ENCODE data around the gene PNMT. TPM values are rescaled to one million over a fixed set of nuclear protein-coding genes. Genes with fewer than 3 reads are reported as not detected.
A peak's percentile ranks its signal among the peaks of the same experiment; 100 is the strongest.

The PNMT gene
- total and polyA plus RNA-seq, 2 of the 8 experiments (the other 6 are each of a cell fraction or from before 2014, with no cell fraction given): 5.6 to 10.9 TPM

GRCh38 chr17:39671651-39672521 is 3.6 kb downstream of the PNMT start:
- ChIA-PET POLR2A (ENCODE audit: partially characterized antibody) (interaction anchor here (0.6 to 38.1 kb wide), 15 partner anchors 4 to 73 kb away, joined by 3 to 708 read pairs (median 4); partner anchors contain the start of genes ERBB2, PGAP3, PNMT and TCAP), CTCF (ENCODE audit: partially characterized antibody) (interaction anchor here (0.6 to 52.4 kb wide), 36 partner anchors 8 to 697 kb away, joined by 3 to 1885 read pairs (median 5); partner anchors contain the start of genes ERBB2, MIEN1, PGAP3 and PPP1R1B)
- peaks cover 0 to under 1% (median 0%) of the 10 kb centered on the region in 4 experiments; a peak in 1 of 8 replicates for H3K36me3 ChIP-seq (ENCODE audit: control insufficient read depth in 2 of 4, insufficient read depth in 4 of 4, low read length in 3 of 4)
- peaks cover 0 to 16% (median 9%) of the 10 kb centered on the region in 4 experiments; a peak in 6 of 7 replicates for H3K4me1 ChIP-seq (replicated peaks in 1 of 4; ENCODE audit: control insufficient read depth in 3 of 4, insufficient read depth in 4 of 4, low read length in 3 of 4)
- H3K18ac ChIP-seq (ENCODE audit: extremely low read depth, low read length): peak overlapping the region; percentile 15; the same call in 1 of the 2 replicates
- FAIRE-seq: peak; percentile 24
- H2AFZ ChIP-seq (ENCODE audit: low read length): no peak overlapping the region
- no peak overlapping the region for H3K4me2 ChIP-seq (ENCODE audit: insufficient read depth in 1 of 2, low read depth in 2 of 2, low read length in 2 of 2)
- H2AK5ac ChIP-seq (ENCODE audit: low read depth, low read length): 0 out of 2 replicates have a peak overlapping the region, but pooled peaks have one; percentile 46
- H3K79me1 ChIP-seq (ENCODE audit: low read depth, low read length): no peaks in the 10 kb centered on the region
- H4K5ac ChIP-seq (ENCODE audit: insufficient read length, low read depth, low read length): peak overlapping the region; percentile 25
- H2BK20ac ChIP-seq (ENCODE audit: low read length): peak overlapping the region; percentile 90; the same call in 1 of the 2 replicates
- DNase-seq (ENCODE audit: low read depth in 1 of 2, low spot score in 2 of 2): peak in 1 of 2 experiments; percentile 80
- peaks cover 0 to 2% of the 10 kb centered on the region in 2 experiments for H4K20me1 ChIP-seq (replicated peaks in 1 of 2; ENCODE audit: control insufficient read depth in 1 of 2, insufficient read depth in 2 of 2, low read length in 2 of 2)
- H3K4me3 ChIP-seq (ENCODE audit: extremely low read depth in 1 of 4, insufficient read depth in 2 of 4, low read depth in 3 of 4, low read length in 4 of 4): no peak overlapping the region
- peaks cover 11% of the 10 kb centered on the region; the same call in 1 of the 2 replicates for H3K23me2 ChIP-seq (ENCODE audit: low read depth, low read length)
- H3K9me3 ChIP-seq (ENCODE audit: insufficient read depth in 2 of 2, low read depth in 1 of 2, low read length in 1 of 2): no peaks in the 10 kb centered on the region
- H3K27ac ChIP-seq (ENCODE audit: low read depth, low read length): no peak overlapping the region
- no peak overlapping the region for H3K14ac ChIP-seq (ENCODE audit: insufficient read length)
- H2BK12ac ChIP-seq (ENCODE audit: low read depth, low read length): peak overlapping the region; percentile 10; the same call in 1 of the 2 replicates
- peak overlapping the region; percentile 61 for H4K91ac ChIP-seq (replicated peaks; ENCODE audit: insufficient read length, low read length)
- peak overlapping the region; percentile 72 for H2BK5ac ChIP-seq (ENCODE audit: low read depth, low read length)
- H2BK15ac ChIP-seq (ENCODE audit: low read length): peak overlapping the region; percentile 83
- H4K8ac ChIP-seq (ENCODE audit: extremely low read depth, insufficient read depth, low read length): peak overlapping the region; percentile 39; the same call in 1 of the 2 replicates
- no peak overlapping the region for H3K56ac ChIP-seq (replicated peaks; ENCODE audit: insufficient read length, low read depth, low read length)
- peak overlapping the region in 1 of 4 experiments; percentile 4; a peak in 1 of 7 replicates for H3K9ac ChIP-seq (replicated peaks in 1 of 4; ENCODE audit: extremely low read depth in 1 of 4, low read depth in 3 of 4, low read length in 3 of 4)
- H3K79me2 ChIP-seq (ENCODE audit: control insufficient read depth in 1 of 2, insufficient read depth in 2 of 2, low read length in 2 of 2): no peaks in the 10 kb centered on the region
- peak overlapping the region; percentile 3 for H3K4ac ChIP-seq (replicated peaks; ENCODE audit: insufficient read length, low read depth, low read length)
- no peak overlapping the region for H2BK120ac ChIP-seq (replicated peaks; ENCODE audit: low read depth, low read length)
- H3K23ac ChIP-seq (ENCODE audit: insufficient read length): no peak overlapping the region
- peaks cover 0 to 23% (median 5%) of the 10 kb centered on the region in 4 experiments; a peak in 4 of 7 replicates for H3K27me3 ChIP-seq (replicated peaks in 1 of 4; ENCODE audit: control insufficient read depth in 3 of 4, extremely low read depth in 1 of 4, insufficient read depth in 3 of 4, low read length in 3 of 4)
- 85% methylated on average over 18 of the region's 19 CpGs; no CpG with 5 or more reads in 1 of the 2 experiments for WGBS, 2 experiments (ENCODE audit: extremely low coverage in 1 of 2, insufficient coverage in 1 of 2, insufficient read length in 1 of 2, insufficient replicate concordance in 2 of 2, low coverage in 1 of 2, low lambda C conversion rate in 2 of 2, missing lambda C conversion rate in 1 of 2)
- no peak for TF ChIP-seq FOSL1 (IDR thresholded peaks at IDR 0.05; ENCODE audit: insufficient read depth, low read depth, low read length)
- no peak for TF ChIP-seq EGR1 (IDR thresholded peaks at IDR 0.05; ENCODE audit: borderline replicate concordance, low read depth, low read length)
- TF ChIP-seq BACH1 (IDR thresholded peaks at IDR 0.05; ENCODE audit: low read length): no peak
- TF ChIP-seq RAD21 (IDR thresholded peaks at IDR 0.05 in 1 of 2, conservative IDR thresholded peaks at IDR 0.05 in 1 of 2; ENCODE audit: low read depth in 2 of 2, low read length in 2 of 2): peak; percentile 87 to 93
- TF ChIP-seq MAFK (IDR thresholded peaks at IDR 0.05; ENCODE audit: low read depth, low read length): no peak
- no peak for TF ChIP-seq HDAC2 (IDR thresholded peaks at IDR 0.05; ENCODE audit: borderline replicate concordance in 1 of 2, low read depth in 2 of 2, low read length in 2 of 2)
- no peak for TF ChIP-seq ZNF274 (IDR thresholded peaks at IDR 0.05; ENCODE audit: borderline replicate concordance, extremely low read depth, low read length)
- no peak for TF ChIP-seq GTF2F1 (IDR thresholded peaks at IDR 0.05; ENCODE audit: borderline replicate concordance, low read depth, low read length)
- TF ChIP-seq TCF12 (IDR thresholded peaks at IDR 0.05; ENCODE audit: low read depth, low read length): no peak
- TF ChIP-seq SP4 (IDR thresholded peaks at IDR 0.05; ENCODE audit: low read length): no peak
